ENCODE measurements around the gene TRIM7. TPM values are rescaled to one million over a fixed set of nuclear protein-coding genes. Genes with fewer than 3 reads are reported as not detected.

TRIM7 gene
- polyA plus RNA-seq, 1 donor from 2014 or later = 2.1 TPM

- Histone ChIP-seq H3K27ac (ENCODE audit: low read length) (no peak overlapping the region), H3K4me2 (ENCODE audit: low read length) (no peak overlapping the region), H3K9me2 (ENCODE audit: insufficient read depth, low read length) (no peaks in the 10 kb centered on the region), H3K79me2 (replicated peaks; ENCODE audit: insufficient read depth, low read length) (no peaks in the 10 kb centered on the region), H3F3A (ENCODE audit: insufficient read depth, low read length, poor library complexity, severe bottlenecking) (no peaks in the 10 kb centered on the region), H3K27me3 (ENCODE audit: insufficient read depth, low read depth, low read length) (peaks cover 82% of the 10 kb centered on the region), H3K9ac (ENCODE audit: low read length) (no peak overlapping the region), H3K36me3 (ENCODE audit: insufficient read depth, low read length) (no peaks in the 10 kb centered on the region), H3K9me3 (ENCODE audit: low read length) (no peaks in the 10 kb centered on the region), H3K4me3 (ENCODE audit: low read length) (no peak overlapping the region), H2AFZ (ENCODE audit: low read depth, low read length) (no peak overlapping the region), H4K20me1 (ENCODE audit: insufficient read depth) (no peaks in the 10 kb centered on the region)
- TF ChIP-seq MXI1 (conservative IDR thresholded peaks at IDR 0.05; ENCODE audit: poor library complexity, severe bottlenecking) (no peak), SMC3 (conservative IDR thresholded peaks at IDR 0.05; ENCODE audit: poor library complexity) (no peak), EZH2 (IDR thresholded peaks at IDR 0.05; ENCODE audit: borderline replicate concordance, insufficient read depth, low read length, poor library complexity, severe bottlenecking) (no peak), REST (IDR thresholded peaks at IDR 0.05; ENCODE audit: borderline replicate concordance) (no peak), RAD21 (conservative IDR thresholded peaks at IDR 0.05) (no peak), POLR2AphosphoS5 (IDR thresholded peaks at IDR 0.05) (no peak), TAF1 (IDR thresholded peaks at IDR 0.05; ENCODE audit: low read depth) (no peak), CTCF (IDR thresholded peaks at IDR 0.05; ENCODE audit: poor library complexity, severe bottlenecking) (no peak), EP300 (conservative IDR thresholded peaks at IDR 0.05; ENCODE audit: poor library complexity, severe bottlenecking) (no peak)
Observed at GRCh38 chr5:181166812-181167733, 37.9 kb downstream of the TRIM7 start.

- H4K20me1 ChIP-seq (ENCODE audit: insufficient read depth) = no peaks in the 10 kb centered on the region
- no peak overlapping the region for H3K4me2 ChIP-seq (ENCODE audit: low read length)
- H3K27me3 ChIP-seq (ENCODE audit: insufficient read depth, low read depth, low read length) = peaks cover 56% of the 10 kb centered on the region
- no peaks in the 10 kb centered on the region for H3K79me2 ChIP-seq (replicated peaks; ENCODE audit: insufficient read depth, low read length)
- H3K27ac ChIP-seq (ENCODE audit: low read length) = no peak overlapping the region
- no peaks in the 10 kb centered on the region for H3K9me2 ChIP-seq (ENCODE audit: insufficient read depth, low read length)
- no peak overlapping the region for H3K4me3 ChIP-seq (ENCODE audit: low read length)
- H3K36me3 ChIP-seq (ENCODE audit: insufficient read depth, low read length) = no peaks in the 10 kb centered on the region
- no peak for TF ChIP-seq RAD21 (conservative IDR thresholded peaks at IDR 0.05)
- TF ChIP-seq MXI1 (conservative IDR thresholded peaks at IDR 0.05; ENCODE audit: poor library complexity, severe bottlenecking) = no peak
- no peak for TF ChIP-seq SMC3 (conservative IDR thresholded peaks at IDR 0.05; ENCODE audit: poor library complexity)
- H3K9me3 ChIP-seq (ENCODE audit: low read length) = no peaks in the 10 kb centered on the region
- no peak overlapping the region for H2AFZ ChIP-seq (ENCODE audit: low read depth, low read length)
- H3F3A ChIP-seq (ENCODE audit: insufficient read depth, low read length, poor library complexity, severe bottlenecking) = no peaks in the 10 kb centered on the region
- H3K9ac ChIP-seq (ENCODE audit: low read length) = no peak overlapping the region
Observed at GRCh38 chr5:181164076-181164952, 40.7 kb downstream of the TRIM7 start.

Measured in neural cell (in vitro differentiated cells).